DLD1 (cell line): ENCODE data around the gene PALMD.

Source experiments
- in situ Hi-C: cut with HindIII; loops from 2 replicates; pipeline ENCODE4 v1.10.0; 2017; ENCODE audit warnings: low sequenced_read_pairs

The PALMD gene

DNA sequence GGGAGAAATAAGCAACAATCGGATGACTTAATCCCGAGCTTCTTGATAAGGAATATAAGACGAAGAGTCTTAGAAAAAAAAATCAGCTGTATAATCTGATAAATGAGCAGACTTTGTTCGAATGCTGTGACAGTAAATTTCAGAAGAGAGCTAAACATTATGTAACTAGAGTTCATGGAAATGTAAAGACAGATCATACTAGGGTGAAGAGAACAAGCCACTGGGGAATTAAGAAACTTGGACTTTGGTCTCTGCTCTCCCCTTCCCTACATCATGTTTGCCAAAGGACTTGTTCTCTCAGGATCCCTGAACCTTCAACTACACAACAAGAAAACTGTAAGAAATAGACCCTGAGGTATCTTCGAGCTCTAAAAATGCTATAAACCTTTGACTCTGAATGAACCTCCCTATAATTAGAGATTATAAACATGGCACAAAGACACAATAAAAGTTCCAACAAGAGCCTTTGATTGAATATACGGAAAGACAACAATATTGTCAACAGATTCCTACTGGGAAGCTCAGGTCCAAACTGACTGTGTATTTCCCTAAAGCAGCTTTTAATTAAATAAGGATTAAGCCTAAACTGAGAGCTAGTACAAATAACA lies 93.0 kb downstream of the PALMD start:
- in situ Hi-C loops: no loop called here

- in situ Hi-C loops: no loop called here
Observed at GRCh38 chr1:99740141-99740540, 94.2 kb downstream of the PALMD start.
